Neuron (in vitro differentiated cells): ENCODE data around the gene PRKN.

Experiments
- H2AFZ ChIP-seq: one replicate; pipeline ENCODE4 v1.6.1; 2013; ENCODE audit warnings: low read depth, mild to moderate bottlenecking, inconsistent platforms, low read length, moderate library complexity
- H3K27me3 ChIP-seq: one replicate; pipeline ENCODE4 v1.6.1; 2013; ENCODE audit warnings: low read length; ENCODE audit not compliant: insufficient read depth
- H3K36me3 ChIP-seq: one replicate; pipeline ENCODE4 v1.6.1; 2013; ENCODE audit warnings: low read length; ENCODE audit not compliant: insufficient read depth
- H3K4me1 ChIP-seq: one replicate; pipeline ENCODE4 v1.6.1; 2013; ENCODE audit warnings: low read length; ENCODE audit not compliant: insufficient read depth
- H3K4me3 ChIP-seq: 2 replicates; pipeline ENCODE4 v1.5.1; 2013; ENCODE audit warnings: mild to moderate bottlenecking, low read length, moderate library complexity
- H3K9me3 ChIP-seq: one replicate; pipeline ENCODE4 v1.6.1; 2013; ENCODE audit warnings: low read length

The PRKN gene

DNA sequence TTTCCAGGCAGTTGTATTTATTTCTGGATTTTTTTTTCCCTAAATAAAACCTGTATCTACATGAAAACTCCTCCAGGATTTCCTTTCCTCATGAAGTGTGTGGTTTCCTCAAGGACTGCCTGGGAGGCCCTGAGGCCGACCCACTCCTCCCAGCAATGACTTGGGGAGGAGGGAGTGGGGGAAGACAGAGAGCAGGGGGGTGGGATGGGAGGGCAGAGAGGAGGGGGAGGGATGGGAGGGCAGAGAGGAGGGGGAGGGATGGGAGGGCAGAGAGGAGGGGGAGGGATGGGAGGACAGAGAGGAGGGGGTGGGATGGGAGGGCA, 1291.9 kb downstream of the PRKN start:
- H3K4me1 ChIP-seq, result peaks cover 19% of the 10 kb centered on the region
- no peaks in the 10 kb centered on the region for H3K36me3 ChIP-seq
- H2AFZ ChIP-seq, result no peak overlapping the region
- no peak overlapping the region for H3K4me3 ChIP-seq
- no peaks in the 10 kb centered on the region for H3K9me3 ChIP-seq
- no peaks in the 10 kb centered on the region for H3K27me3 ChIP-seq

DNA sequence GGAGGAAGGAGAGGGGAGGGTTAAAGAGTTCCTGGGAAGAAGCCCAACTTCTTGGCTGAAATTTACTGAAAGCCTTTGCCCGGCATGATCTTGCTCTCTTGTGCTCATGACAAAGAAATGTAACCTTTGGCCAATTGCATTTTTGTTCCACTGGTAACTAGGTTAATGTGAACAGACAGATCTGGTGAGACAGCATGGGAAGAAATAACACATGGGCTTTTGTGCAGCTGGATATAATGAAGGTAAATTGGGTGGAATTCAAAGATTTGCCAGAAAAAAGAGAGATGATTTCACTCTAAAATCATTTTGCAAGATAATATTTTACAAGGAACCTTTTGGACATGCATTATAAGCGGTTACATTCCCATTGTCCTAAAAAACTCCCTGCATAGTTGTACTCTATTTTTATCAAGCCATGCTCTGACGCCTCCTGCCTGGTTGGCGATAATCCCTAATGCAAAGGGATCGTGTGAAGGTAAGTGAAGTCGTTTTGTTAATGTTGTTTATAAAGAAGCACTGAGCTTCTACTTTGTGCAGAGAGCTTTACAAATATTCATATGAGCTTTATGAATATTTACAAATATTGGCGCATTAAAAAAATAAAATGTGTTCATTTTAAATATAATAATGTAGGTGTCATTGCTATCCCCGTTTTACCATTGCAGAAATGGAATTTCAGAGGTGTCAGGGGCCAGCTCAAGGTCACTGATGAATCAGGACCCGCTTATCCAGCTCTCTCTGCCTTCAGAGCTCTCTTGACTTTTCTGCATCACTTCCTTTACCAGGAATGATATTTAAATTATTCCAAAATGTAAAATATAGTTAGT, 1292.4 kb downstream of the PRKN start:
- Histone ChIP-seq H3K4me1 (peaks cover 19% of the 10 kb centered on the region), H3K4me3 (no peak overlapping the region), H3K27me3 (no peaks in the 10 kb centered on the region), H3K36me3 (no peaks in the 10 kb centered on the region), H3K9me3 (no peaks in the 10 kb centered on the region), H2AFZ (no peak overlapping the region)

GRCh38 chr6:161434350-161434749, 1293.2 kb downstream of the PRKN start:
- no peak overlapping the region for H3K4me3 ChIP-seq
- no peaks in the 10 kb centered on the region for H3K36me3 ChIP-seq
- no peaks in the 10 kb centered on the region for H3K9me3 ChIP-seq
- H3K4me1 ChIP-seq, result peaks cover 19% of the 10 kb centered on the region
- H2AFZ ChIP-seq, result no peak overlapping the region
- H3K27me3 ChIP-seq, result no peaks in the 10 kb centered on the region

DNA sequence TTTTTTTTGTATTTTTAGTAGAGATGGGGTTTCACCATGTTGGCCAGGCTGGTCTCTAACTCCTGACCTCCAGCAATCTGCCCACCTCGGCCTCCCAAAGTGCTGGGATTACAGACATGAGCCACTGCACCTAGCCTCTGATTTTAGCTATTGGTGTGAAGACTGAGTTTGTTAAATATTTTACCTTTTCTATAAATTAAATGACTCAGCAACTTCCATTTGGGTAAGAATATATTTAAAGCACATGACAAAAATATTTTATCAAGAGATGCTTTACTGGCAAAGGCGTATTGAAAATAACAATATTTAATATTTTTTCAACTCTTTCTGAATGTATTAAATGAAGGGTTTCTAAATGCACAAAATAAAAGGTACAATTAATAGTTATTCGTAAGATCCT, 1295.0 kb downstream of the PRKN start:
- peaks cover 19% of the 10 kb centered on the region for H3K4me1 ChIP-seq
- no peaks in the 10 kb centered on the region for H3K9me3 ChIP-seq
- no peak overlapping the region for H3K4me3 ChIP-seq
- H3K36me3 ChIP-seq, result no peaks in the 10 kb centered on the region
- no peaks in the 10 kb centered on the region for H3K27me3 ChIP-seq
- H2AFZ ChIP-seq, result no peak overlapping the region

DNA sequence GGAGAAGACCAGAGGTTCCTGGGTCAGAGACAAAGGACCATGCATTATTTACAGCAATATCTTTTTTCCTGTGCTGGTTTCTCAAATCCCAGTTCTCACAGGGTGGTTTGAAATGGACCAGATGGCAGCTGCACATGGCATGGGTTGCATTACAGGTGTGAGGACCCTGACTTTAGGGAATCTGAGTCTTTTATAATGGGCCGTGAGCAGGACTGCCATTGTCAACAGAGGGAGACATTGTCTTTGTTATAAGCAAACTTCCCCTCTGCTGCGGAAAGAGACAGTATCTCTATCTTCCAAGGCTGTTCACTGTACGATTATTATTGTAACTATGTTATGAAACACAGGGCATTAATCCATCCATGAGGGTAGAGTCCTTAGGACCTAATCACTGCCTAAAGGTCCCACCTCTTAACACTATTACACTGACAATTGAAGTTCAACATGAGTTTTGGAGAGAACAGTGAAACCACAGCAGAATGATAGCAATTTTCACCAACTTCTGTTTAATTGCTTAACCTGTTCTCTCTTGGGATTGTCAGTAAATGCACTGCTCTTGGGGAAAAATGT, 1297.6 kb downstream of the PRKN start:
- Histone ChIP-seq H3K4me3 (no peak overlapping the region), H3K9me3 (no peaks in the 10 kb centered on the region), H3K36me3 (no peaks in the 10 kb centered on the region), H3K27me3 (no peaks in the 10 kb centered on the region), H2AFZ (no peak overlapping the region), H3K4me1 (peaks cover 11% of the 10 kb centered on the region)

- no peaks in the 10 kb centered on the region for H3K36me3 ChIP-seq
- H3K27me3 ChIP-seq, result no peaks in the 10 kb centered on the region
- H3K4me3 ChIP-seq, result no peak overlapping the region
- H2AFZ ChIP-seq, result no peak overlapping the region
- no peaks in the 10 kb centered on the region for H3K4me1 ChIP-seq
- no peaks in the 10 kb centered on the region for H3K9me3 ChIP-seq
These were observed 1303.1 kb downstream of the PRKN start for GRCh38 chr6:161424421-161424820.

DNA sequence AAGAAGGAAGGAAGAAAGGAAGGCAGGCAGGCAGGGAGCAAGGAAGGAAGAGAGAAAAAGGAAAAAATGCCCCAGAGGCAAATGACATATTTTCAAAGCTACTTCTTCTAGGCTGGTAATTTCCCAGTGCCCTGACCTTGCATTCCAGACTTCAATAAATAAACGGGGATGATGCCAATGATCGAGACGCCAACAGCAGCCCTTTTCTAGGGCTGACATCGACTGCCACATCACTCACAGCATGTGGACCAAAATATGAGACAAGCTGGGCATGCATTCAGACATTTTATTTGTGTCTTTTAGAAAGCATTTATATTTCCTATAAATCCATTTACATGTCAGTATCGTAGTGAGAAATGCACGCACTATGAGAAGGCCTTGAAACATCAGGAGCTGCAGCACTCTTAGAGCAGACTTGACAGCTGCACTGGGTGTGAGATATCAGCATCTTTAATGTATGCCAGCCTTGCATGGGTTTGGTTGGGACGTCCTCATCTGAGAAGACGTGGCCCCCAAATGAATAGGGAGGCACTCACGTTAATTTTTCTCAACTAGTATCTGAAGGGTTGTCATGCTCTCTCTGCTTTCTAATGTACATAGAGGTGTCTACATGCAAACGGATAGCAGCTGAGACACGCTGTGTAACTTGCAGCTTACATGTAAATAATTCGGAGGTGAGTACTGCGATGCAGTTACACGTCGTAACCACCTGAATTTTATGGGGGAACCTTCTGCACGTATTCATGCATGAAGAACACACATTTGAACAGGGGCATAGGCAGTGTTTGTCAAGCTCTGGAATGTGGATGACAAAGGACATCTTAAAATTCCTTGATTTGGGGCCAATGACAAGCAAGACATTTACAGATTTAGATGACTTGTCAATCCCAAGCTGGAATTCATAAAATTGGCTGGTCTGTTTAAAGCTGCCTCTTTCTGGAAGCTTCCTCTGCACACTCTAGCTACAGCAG, 1304.6 kb downstream of the PRKN start:
- Histone ChIP-seq H3K27me3 (no peaks in the 10 kb centered on the region), H3K9me3 (no peaks in the 10 kb centered on the region), H3K4me1 (peaks cover 2% of the 10 kb centered on the region), H3K36me3 (no peaks in the 10 kb centered on the region), H3K4me3 (no peak overlapping the region), H2AFZ (no peak overlapping the region)

DNA sequence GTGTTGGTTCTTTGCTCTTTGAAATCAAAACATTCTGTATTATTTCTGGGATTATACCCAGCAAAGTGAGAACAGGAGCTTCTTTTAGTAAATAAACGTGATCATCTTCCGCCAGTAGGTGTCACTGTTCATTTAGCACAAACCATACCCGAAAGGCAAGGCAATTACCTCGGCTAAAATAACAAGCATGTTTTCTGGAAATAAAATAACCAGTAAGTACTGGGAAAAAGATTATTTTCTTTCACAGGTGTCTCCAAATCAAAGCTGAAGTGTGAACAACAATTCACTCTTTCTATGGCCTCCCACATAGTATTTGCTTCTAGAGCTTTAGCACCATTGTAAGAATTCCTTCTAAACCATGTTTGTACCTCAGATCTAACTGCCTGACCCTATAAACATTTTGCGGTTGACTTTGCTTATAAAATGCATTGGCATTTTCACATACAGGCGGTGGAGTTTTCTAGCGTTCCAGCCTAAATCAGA, 1309.1 kb downstream of the PRKN start:
- H3K4me3 ChIP-seq, result no peak overlapping the region
- no peaks in the 10 kb centered on the region for H3K9me3 ChIP-seq
- H3K36me3 ChIP-seq, result no peaks in the 10 kb centered on the region
- no peak overlapping the region for H2AFZ ChIP-seq
- peaks cover 12% of the 10 kb centered on the region for H3K4me1 ChIP-seq
- H3K27me3 ChIP-seq, result no peaks in the 10 kb centered on the region

- H3K27me3 ChIP-seq, result no peaks in the 10 kb centered on the region
- H3K4me1 ChIP-seq, result peaks cover 12% of the 10 kb centered on the region
- no peaks in the 10 kb centered on the region for H3K36me3 ChIP-seq
- no peak overlapping the region for H2AFZ ChIP-seq
- H3K9me3 ChIP-seq, result no peaks in the 10 kb centered on the region
- H3K4me3 ChIP-seq, result no peak overlapping the region
These were observed 1309.7 kb downstream of the PRKN start for GRCh38 chr6:161417717-161418462.

DNA sequence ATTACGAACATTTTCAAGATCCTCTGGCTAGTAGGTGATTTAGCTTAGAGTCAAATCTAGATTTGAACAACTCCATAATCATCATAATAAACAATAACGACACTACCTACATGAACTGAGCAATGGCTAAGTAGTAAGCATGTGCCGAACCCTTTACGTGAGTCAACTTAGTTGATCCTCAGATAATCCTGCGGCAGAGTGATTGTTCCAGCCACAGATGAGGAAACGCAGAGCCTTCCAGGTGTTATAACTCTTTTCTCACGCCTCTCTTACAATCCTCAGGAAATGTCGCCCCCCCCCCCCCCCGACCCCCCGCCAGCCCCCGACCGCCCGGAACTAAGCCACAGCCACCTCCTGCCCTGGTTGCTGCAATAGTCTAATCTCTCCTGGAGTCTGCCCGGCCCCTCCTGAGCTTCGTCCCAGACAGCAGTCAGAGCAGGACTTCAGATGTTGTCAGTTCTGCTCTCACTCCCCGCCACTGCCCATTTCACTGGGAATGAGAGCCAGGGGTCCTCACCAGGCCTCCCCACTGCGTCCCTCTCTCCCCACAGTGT, 1312.2 kb downstream of the PRKN start:
- no peaks in the 10 kb centered on the region for H3K27me3 ChIP-seq
- no peaks in the 10 kb centered on the region for H3K36me3 ChIP-seq
- H3K9me3 ChIP-seq, result peaks cover 5% of the 10 kb centered on the region
- H2AFZ ChIP-seq, result no peak overlapping the region
- H3K4me1 ChIP-seq, result peaks cover 12% of the 10 kb centered on the region
- H3K4me3 ChIP-seq, result no peak overlapping the region

- Histone ChIP-seq H2AFZ (no peak overlapping the region), H3K27me3 (no peaks in the 10 kb centered on the region), H3K4me3 (no peak overlapping the region), H3K9me3 (peaks cover 5% of the 10 kb centered on the region), H3K4me1 (peaks cover 12% of the 10 kb centered on the region), H3K36me3 (no peaks in the 10 kb centered on the region)
These were observed 1312.9 kb downstream of the PRKN start for GRCh38 chr6:161414707-161415106.

- H3K4me1 ChIP-seq, result peaks cover 12% of the 10 kb centered on the region
- peaks cover 5% of the 10 kb centered on the region for H3K9me3 ChIP-seq
- H2AFZ ChIP-seq, result no peak overlapping the region
- no peaks in the 10 kb centered on the region for H3K36me3 ChIP-seq
- no peaks in the 10 kb centered on the region for H3K27me3 ChIP-seq
- H3K4me3 ChIP-seq, result no peak overlapping the region
These were observed 1313.4 kb downstream of the PRKN start for GRCh38 chr6:161414180-161414579.
